Upper lobe of left lung (tissue), 4 donors: ENCODE measurements around the gene CAP2.

Source experiments
- CTCF ChIP-seq, 6 experiments: fragments of 450-650 bp in 4 of 6; fragments of 200-600 bp in 2 of 6; sonication (generic) in 2 of 6; IDR thresholded peaks; one replicate each; pipeline ENCODE4 v1.5.1; 2016 to 2019; ENCODE audit warnings: antibody characterized with exemption in 6 of 6
- POLR2A ChIP-seq, 4 donors: fragments of 450-650 bp; IDR thresholded peaks; one replicate each; pipeline ENCODE4 v1.5.1; 2016 to 2017; ENCODE audit warnings: antibody characterized with exemption in 4 of 4, mild to moderate bottlenecking in 2 of 4

GRCh38 chr6:17505062-17505476 lies 111.7 kb downstream of the CAP2 start:
- TF ChIP-seq CTCF (IDR thresholded peaks at IDR 0.05) (peak in 1 of 6 experiments; percentile 13), POLR2A (IDR thresholded peaks at IDR 0.05) (no peak)
